ENCODE measurements around the gene SPINK9.
"Not testable (repeated sequence)": the region's sequence is repeated elsewhere in the genome, so short reads cannot be mapped to it uniquely, and the experiment has no call there.

- TF ChIP-seq, protein P1, sequence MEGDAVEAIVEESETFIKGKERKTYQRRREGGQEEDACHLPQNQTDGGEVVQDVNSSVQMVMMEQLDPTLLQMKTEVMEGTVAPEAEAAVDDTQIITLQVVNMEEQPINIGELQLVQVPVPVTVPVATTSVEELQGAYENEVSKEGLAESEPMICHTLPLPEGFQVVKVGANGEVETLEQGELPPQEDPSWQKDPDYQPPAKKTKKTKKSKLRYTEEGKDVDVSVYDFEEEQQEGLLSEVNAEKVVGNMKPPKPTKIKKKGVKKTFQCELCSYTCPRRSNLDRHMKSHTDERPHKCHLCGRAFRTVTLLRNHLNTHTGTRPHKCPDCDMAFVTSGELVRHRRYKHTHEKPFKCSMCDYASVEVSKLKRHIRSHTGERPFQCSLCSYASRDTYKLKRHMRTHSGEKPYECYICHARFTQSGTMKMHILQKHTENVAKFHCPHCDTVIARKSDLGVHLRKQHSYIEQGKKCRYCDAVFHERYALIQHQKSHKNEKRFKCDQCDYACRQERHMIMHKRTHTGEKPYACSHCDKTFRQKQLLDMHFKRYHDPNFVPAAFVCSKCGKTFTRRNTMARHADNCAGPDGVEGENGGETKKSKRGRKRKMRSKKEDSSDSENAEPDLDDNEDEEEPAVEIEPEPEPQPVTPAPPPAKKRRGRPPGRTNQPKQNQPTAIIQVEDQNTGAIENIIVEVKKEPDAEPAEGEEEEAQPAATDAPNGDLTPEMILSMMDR (IDR thresholded peaks at IDR 0.05), result not testable (repeated sequence)
- TF ChIP-seq POLR2A (IDR thresholded peaks at IDR 0.05), result not testable (repeated sequence)
These were observed 15.1 kb upstream of the SPINK9 start for GRCh38 chr5:148320011-148320963.
